Erythroblast (primary cell): ENCODE data around the gene CZIB.

Experiments
- GATA1 ChIP-seq: IDR thresholded peaks from 2 replicates; pipeline ENCODE4 v1.6.1; 2011; ENCODE audit warnings: low read depth, mild to moderate bottlenecking, control low read depth, low read length, moderate library complexity
- POLR2A ChIP-seq: IDR thresholded peaks from 2 replicates; pipeline ENCODE4 v1.6.1; 2011; ENCODE audit warnings: mild to moderate bottlenecking, low read length

GRCh38 chr1:53214376-53214940, 6.0 kb downstream of the CZIB start:
- no peak for TF ChIP-seq POLR2A
- TF ChIP-seq GATA1, result no peak
